Uterus (tissue), 2 donors: ENCODE results near the gene TAPBP.

Experiments
- CTCF ChIP-seq, 4 experiments: fragments of 200-600 bp in 2 of 4; fragments of 450-650 bp in 2 of 4; sonication (generic) in 2 of 4; IDR thresholded peaks; one replicate each; pipeline ENCODE4 v1.5.1; 2016 to 2019; ENCODE audit warnings: antibody characterized with exemption in 4 of 4, mild to moderate bottlenecking in 2 of 4, moderate library complexity in 1 of 4
- POLR2A ChIP-seq, 2 donors: fragments of 450-650 bp; IDR thresholded peaks; one replicate each; pipeline ENCODE4 v1.6.1; 2016; ENCODE audit warnings: antibody characterized with exemption in 2 of 2, mild to moderate bottlenecking in 1 of 2, moderate library complexity in 1 of 2

- TF ChIP-seq CTCF (IDR thresholded peaks at IDR 0.05) (no peak), POLR2A (IDR thresholded peaks at IDR 0.05) (no peak)
Observed at GRCh38 chr6:33329058-33329457, 15.2 kb upstream of the TAPBP start.
